ENCODE measurements around the gene RPL38.
A peak's percentile ranks its signal among the peaks of the same experiment; 100 is the strongest.

Gene RPL38

GRCh38 chr17:74203439-74204240 is at the start of gene RPL38:
RPL38 (plus strand) TSS chr17:74203678; CDS start chr17:74203956, 278 bp downstream.
- DNase-seq (ENCODE audit: low read depth in 2 of 2): peak; percentile 89 to 95

- no peak for DNase-seq (ENCODE audit: low read depth in 2 of 2)
Measured at GRCh38 chr17:74153821-74154430, 49.6 kb upstream of the RPL38 start.

- DNase-seq (ENCODE audit: low read depth in 2 of 2): no peak
Measured at GRCh38 chr17:74156878-74157277, 46.6 kb upstream of the RPL38 start.

- DNase-seq (ENCODE audit: low read depth in 2 of 2): no peak
Measured at GRCh38 chr17:74157366-74157765, 46.1 kb upstream of the RPL38 start.

GRCh38 chr17:74158761-74159160 is 44.7 kb upstream of the RPL38 start:
- DNase-seq (ENCODE audit: low read depth in 2 of 2): no peak

GRCh38 chr17:74159226-74159840 is 44.1 kb upstream of the RPL38 start:
- DNase-seq (ENCODE audit: low read depth in 2 of 2): no peak

- DNase-seq (ENCODE audit: low read depth in 2 of 2): no peak
Measured at GRCh38 chr17:74160656-74161502, 42.6 kb upstream of the RPL38 start.

GRCh38 chr17:74161503-74161875 is 42.0 kb upstream of the RPL38 start:
- no peak for DNase-seq (ENCODE audit: low read depth in 2 of 2)

- DNase-seq (ENCODE audit: low read depth in 2 of 2): no peak
Measured at GRCh38 chr17:74163271-74163821, 40.1 kb upstream of the RPL38 start.

- DNase-seq (ENCODE audit: low read depth in 2 of 2): no peak
Measured at GRCh38 chr17:74163836-74164235, 39.6 kb upstream of the RPL38 start.

- DNase-seq (ENCODE audit: low read depth in 2 of 2): no peak
Measured at GRCh38 chr17:74164446-74165045, 38.9 kb upstream of the RPL38 start.

GRCh38 chr17:74165797-74166365 is 37.6 kb upstream of the RPL38 start:
- DNase-seq (ENCODE audit: low read depth in 2 of 2): no peak

GRCh38 chr17:74170924-74171323 is 32.6 kb upstream of the RPL38 start:
- DNase-seq (ENCODE audit: low read depth in 2 of 2): no peak

- no peak for DNase-seq (ENCODE audit: low read depth in 2 of 2)
Measured at GRCh38 chr17:74172700-74173099, 30.8 kb upstream of the RPL38 start.

GRCh38 chr17:74176546-74177001 is 26.9 kb upstream of the RPL38 start:
- no peak for DNase-seq (ENCODE audit: low read depth in 2 of 2)

- no peak for DNase-seq (ENCODE audit: low read depth in 2 of 2)
Measured at GRCh38 chr17:74177018-74177450, 26.4 kb upstream of the RPL38 start.

- no peak for DNase-seq (ENCODE audit: low read depth in 2 of 2)
Measured at GRCh38 chr17:74179576-74179975, 23.9 kb upstream of the RPL38 start.

- no peak for DNase-seq (ENCODE audit: low read depth in 2 of 2)
Measured at GRCh38 chr17:74180336-74180735, 23.1 kb upstream of the RPL38 start.

- no peak for DNase-seq (ENCODE audit: low read depth in 2 of 2)
Measured at GRCh38 chr17:74181341-74181740, 22.1 kb upstream of the RPL38 start.

GRCh38 chr17:74182041-74182723 is 21.3 kb upstream of the RPL38 start:
- DNase-seq (ENCODE audit: low read depth in 2 of 2): no peak
